Osteoblast (primary cell): Measurements from ENCODE around the gene XRCC3. TPM values are rescaled to one million over a fixed set of nuclear protein-coding genes. Genes with fewer than 3 reads are reported as not detected.

Source experiments
- DNase-seq: peaks from one replicate; pipeline ENCODE4 v3.0.0; 2011; ENCODE audit warnings: low spot score, mixed read lengths; ENCODE audit not compliant: insufficient read length; ENCODE audit errors: missing footprints
- H2AFZ ChIP-seq: 2 replicates; pipeline ENCODE4 v1.6.0; 2011; ENCODE audit warnings: mild to moderate bottlenecking, low read length
- H3K27ac ChIP-seq: 2 replicates; pipeline ENCODE4 v1.5.1; 2011; ENCODE audit warnings: mild to moderate bottlenecking, low read depth, low read length, moderate library complexity
- H3K27me3 ChIP-seq: 2 replicates; pipeline ENCODE4 v1.6.0; 2012; ENCODE audit warnings: mild to moderate bottlenecking, control low read depth, inconsistent platforms, low read length, moderate library complexity; ENCODE audit not compliant: insufficient read depth
- H3K36me3 ChIP-seq: 2 replicates; pipeline ENCODE4 v1.5.1; 2011; ENCODE audit warnings: mild to moderate bottlenecking, low read length, control low read depth, moderate library complexity; ENCODE audit not compliant: insufficient read depth
- H3K4me1 ChIP-seq: 2 replicates; pipeline ENCODE4 v1.5.1; 2011; ENCODE audit warnings: mild to moderate bottlenecking, low read length, control low read depth, moderate library complexity; ENCODE audit not compliant: insufficient read depth
- H3K4me2 ChIP-seq: 2 replicates; pipeline ENCODE4 v1.6.0; 2011; ENCODE audit warnings: mild to moderate bottlenecking, low read length; ENCODE audit not compliant: insufficient read depth
- H3K4me3 ChIP-seq: fragments of 200-600 bp; sonication (generic); 3 replicates; pipeline ENCODE4 v1.5.1; 2012; ENCODE audit warnings: mild to moderate bottlenecking, low read length, inconsistent platforms; ENCODE audit not compliant: insufficient read depth
- H3K79me2 ChIP-seq: 2 replicates; pipeline ENCODE4 v1.6.0; 2012; ENCODE audit warnings: mild to moderate bottlenecking, low read length, control low read depth, inconsistent platforms; ENCODE audit not compliant: insufficient read depth
- H3K9me3 ChIP-seq: 2 replicates; pipeline ENCODE4 v1.5.1; 2011; ENCODE audit warnings: low read depth, low read length, control low read depth
- H4K20me1 ChIP-seq: 2 replicates; pipeline ENCODE4 v1.6.0; 2012; ENCODE audit warnings: mild to moderate bottlenecking, low read length, control low read depth; ENCODE audit not compliant: insufficient read depth
- CTCF ChIP-seq: IDR thresholded peaks from 2 replicates; pipeline ENCODE4 v1.5.1; 2011; ENCODE audit warnings: mild to moderate bottlenecking, low read depth, low read length, moderate library complexity; ENCODE audit errors: extremely low read depth
- total RNA-seq: library from RNA; depleted of rRNA; stranded (reverse); fragments of >200 nt; gene quantifications from 2 replicates; pipeline ENCODE4 v1.2.3, GENCODE V29; 2012

Gene XRCC3
- total RNA-seq, 1 donor, result 4.3 TPM

GRCh38 chr14:103718572-103718971 is 3.3 kb upstream of the XRCC3 start:
- Histone ChIP-seq H3K4me2 (no peak overlapping the region), H2AFZ (no peak overlapping the region), H3K36me3 (no peaks in the 10 kb centered on the region), H3K27me3 (no peaks in the 10 kb centered on the region), H3K4me3 (no peak overlapping the region), H3K27ac (no peak overlapping the region), H3K9me3 (no peaks in the 10 kb centered on the region), H3K79me2 (peaks cover 81% of the 10 kb centered on the region), H3K4me1 (peaks cover 28% of the 10 kb centered on the region), H4K20me1 (peaks cover 51% of the 10 kb centered on the region)
- DNase-seq, result no peak
- no peak for TF ChIP-seq CTCF

GRCh38 chr14:103716899-103717411 is 1.7 kb upstream of the XRCC3 start:
- Histone ChIP-seq H3K4me1 (peaks cover 27% of the 10 kb centered on the region), H2AFZ (no peak overlapping the region), H3K4me3 (peak overlapping the region; percentile 81), H3K27me3 (no peaks in the 10 kb centered on the region), H3K9me3 (no peaks in the 10 kb centered on the region), H3K79me2 (peaks cover 73% of the 10 kb centered on the region), H3K4me2 (peak overlapping the region; percentile 80), H3K36me3 (no peaks in the 10 kb centered on the region), H3K27ac (no peak overlapping the region), H4K20me1 (peaks cover 44% of the 10 kb centered on the region)
- no peak for TF ChIP-seq CTCF
- DNase-seq, result no peak

GRCh38 chr14:103716091-103716801 is 995 bp upstream of the XRCC3 start:
- DNase-seq, result peak; percentile 96
- Histone ChIP-seq H3K27me3 (no peaks in the 10 kb centered on the region), H3K4me2 (peak overlapping the region; percentile 80), H3K9me3 (no peaks in the 10 kb centered on the region), H3K4me3 (peak overlapping the region; percentile 81), H3K4me1 (peaks cover 27% of the 10 kb centered on the region), H3K79me2 (peaks cover 66% of the 10 kb centered on the region), H4K20me1 (peaks cover 37% of the 10 kb centered on the region), H2AFZ (peak overlapping the region; percentile 4), H3K27ac (peak overlapping the region; percentile 41), H3K36me3 (peaks cover under 1% of the 10 kb centered on the region)
- TF ChIP-seq CTCF, result no peak

GRCh38 chr14:103714063-103714724 is 1.1 kb downstream of the XRCC3 start:
- Histone ChIP-seq H3K9me3 (no peaks in the 10 kb centered on the region), H3K4me2 (peak overlapping the region; percentile 76), H2AFZ (no peak overlapping the region), H3K27ac (no peak overlapping the region), H3K4me3 (peak overlapping the region; percentile 74), H3K27me3 (no peaks in the 10 kb centered on the region), H3K4me1 (peaks cover 27% of the 10 kb centered on the region), H3K79me2 (peaks cover 49% of the 10 kb centered on the region), H3K36me3 (peaks cover 10% of the 10 kb centered on the region), H4K20me1 (peaks cover 20% of the 10 kb centered on the region)
- no peak for DNase-seq
- TF ChIP-seq CTCF, result no peak
